Right lung (tissue), 5 donors: Measurements from ENCODE around the gene SMOC2. TPM values are rescaled to one million over a fixed set of nuclear protein-coding genes. Genes with fewer than 3 reads are reported as not detected.
"Not testable (repeated sequence)": the region's sequence is repeated elsewhere in the genome, so short reads cannot be mapped to it uniquely, and the experiment has no call there.

ENCODE experiments used
- DNase-seq, 2 donors: peaks; one replicate each; pipeline ENCODE4 v3.0.0-alpha.2; 2013
- polyA plus RNA-seq, 5 donors: library from polyadenylated mRNA; unstranded; fragments of 120-200 nt; gene quantifications; one replicate each; pipeline versions ENCODE4 v1.2.1 to v1.2.3, GENCODE V29; 2013; ENCODE audit warnings: inconsistent platforms in 1 of 5, low replicate concordance in 1 of 5; ENCODE audit not compliant: insufficient read length in 5 of 5, insufficient read depth in 1 of 5

Gene SMOC2
- polyA plus RNA-seq, 5 donors, result 9.7 to 14.5 (median 10.6) TPM

- no peak for DNase-seq
These were observed 208.2 kb downstream of the SMOC2 start for GRCh38 chr6:168649209-168649608.

GRCh38 chr6:168650671-168651111, 209.7 kb downstream of the SMOC2 start:
- DNase-seq, result peak; percentile 55 to 56

- DNase-seq, result no peak
These were observed 214.6 kb downstream of the SMOC2 start for GRCh38 chr6:168655462-168656152.

- no peak for DNase-seq
These were observed 217.1 kb downstream of the SMOC2 start for GRCh38 chr6:168658059-168658458.

GRCh38 chr6:168660400-168660945, 219.5 kb downstream of the SMOC2 start:
- DNase-seq, result no peak

GRCh38 chr6:168662301-168662936, 221.4 kb downstream of the SMOC2 start:
- no peak for DNase-seq

- no peak for DNase-seq
These were observed 222.1 kb downstream of the SMOC2 start for GRCh38 chr6:168663041-168663440.

- no peak for DNase-seq
These were observed 224.0 kb downstream of the SMOC2 start for GRCh38 chr6:168664956-168665355.

- no peak for DNase-seq
These were observed 225.2 kb downstream of the SMOC2 start for GRCh38 chr6:168666170-168666569.

- no peak for DNase-seq
These were observed 225.9 kb downstream of the SMOC2 start for GRCh38 chr6:168666699-168667427.

GRCh38 chr6:168667428-168667805, 226.4 kb downstream of the SMOC2 start:
- DNase-seq, result no peak

GRCh38 chr6:168670401-168670985, 229.5 kb downstream of the SMOC2 start:
- DNase-seq, result no peak

- no peak for DNase-seq
These were observed 230.3 kb downstream of the SMOC2 start for GRCh38 chr6:168671028-168671862.

GRCh38 chr6:168671863-168672546, 231.0 kb downstream of the SMOC2 start:
- no peak for DNase-seq

GRCh38 chr6:168674595-168674994, 233.6 kb downstream of the SMOC2 start:
- no peak for DNase-seq

- no peak for DNase-seq
These were observed 234.4 kb downstream of the SMOC2 start for GRCh38 chr6:168675375-168675774.

GRCh38 chr6:168675933-168676551, 235.1 kb downstream of the SMOC2 start:
- no peak for DNase-seq

- DNase-seq, result no peak
These were observed 235.8 kb downstream of the SMOC2 start for GRCh38 chr6:168676552-168677322.

- DNase-seq, result not testable (repeated sequence)
These were observed 236.4 kb downstream of the SMOC2 start for GRCh38 chr6:168677323-168677781.
